ENCODE data around the gene DPEP3. TPM values are rescaled to one million over a fixed set of nuclear protein-coding genes. Genes with fewer than 3 reads are reported as not detected.

DPEP3 gene
- total RNA-seq, 1 experiment from 2014 or later = 1.6 TPM

- TF ChIP-seq, protein P1, sequence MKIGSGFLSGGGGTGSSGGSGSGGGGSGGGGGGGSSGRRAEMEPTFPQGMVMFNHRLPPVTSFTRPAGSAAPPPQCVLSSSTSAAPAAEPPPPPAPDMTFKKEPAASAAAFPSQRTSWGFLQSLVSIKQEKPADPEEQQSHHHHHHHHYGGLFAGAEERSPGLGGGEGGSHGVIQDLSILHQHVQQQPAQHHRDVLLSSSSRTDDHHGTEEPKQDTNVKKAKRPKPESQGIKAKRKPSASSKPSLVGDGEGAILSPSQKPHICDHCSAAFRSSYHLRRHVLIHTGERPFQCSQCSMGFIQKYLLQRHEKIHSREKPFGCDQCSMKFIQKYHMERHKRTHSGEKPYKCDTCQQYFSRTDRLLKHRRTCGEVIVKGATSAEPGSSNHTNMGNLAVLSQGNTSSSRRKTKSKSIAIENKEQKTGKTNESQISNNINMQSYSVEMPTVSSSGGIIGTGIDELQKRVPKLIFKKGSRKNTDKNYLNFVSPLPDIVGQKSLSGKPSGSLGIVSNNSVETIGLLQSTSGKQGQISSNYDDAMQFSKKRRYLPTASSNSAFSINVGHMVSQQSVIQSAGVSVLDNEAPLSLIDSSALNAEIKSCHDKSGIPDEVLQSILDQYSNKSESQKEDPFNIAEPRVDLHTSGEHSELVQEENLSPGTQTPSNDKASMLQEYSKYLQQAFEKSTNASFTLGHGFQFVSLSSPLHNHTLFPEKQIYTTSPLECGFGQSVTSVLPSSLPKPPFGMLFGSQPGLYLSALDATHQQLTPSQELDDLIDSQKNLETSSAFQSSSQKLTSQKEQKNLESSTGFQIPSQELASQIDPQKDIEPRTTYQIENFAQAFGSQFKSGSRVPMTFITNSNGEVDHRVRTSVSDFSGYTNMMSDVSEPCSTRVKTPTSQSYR (CRISPR knock-in tag; IDR thresholded peaks at IDR 0.05) = no peak
- TF ChIP-seq GTF2I (CRISPR knock-in tag; conservative IDR thresholded peaks at IDR 0.05) = no peak
Measured at GRCh38 chr16:67986949-67987348, 6.7 kb upstream of the DPEP3 start (continued).

DNA sequence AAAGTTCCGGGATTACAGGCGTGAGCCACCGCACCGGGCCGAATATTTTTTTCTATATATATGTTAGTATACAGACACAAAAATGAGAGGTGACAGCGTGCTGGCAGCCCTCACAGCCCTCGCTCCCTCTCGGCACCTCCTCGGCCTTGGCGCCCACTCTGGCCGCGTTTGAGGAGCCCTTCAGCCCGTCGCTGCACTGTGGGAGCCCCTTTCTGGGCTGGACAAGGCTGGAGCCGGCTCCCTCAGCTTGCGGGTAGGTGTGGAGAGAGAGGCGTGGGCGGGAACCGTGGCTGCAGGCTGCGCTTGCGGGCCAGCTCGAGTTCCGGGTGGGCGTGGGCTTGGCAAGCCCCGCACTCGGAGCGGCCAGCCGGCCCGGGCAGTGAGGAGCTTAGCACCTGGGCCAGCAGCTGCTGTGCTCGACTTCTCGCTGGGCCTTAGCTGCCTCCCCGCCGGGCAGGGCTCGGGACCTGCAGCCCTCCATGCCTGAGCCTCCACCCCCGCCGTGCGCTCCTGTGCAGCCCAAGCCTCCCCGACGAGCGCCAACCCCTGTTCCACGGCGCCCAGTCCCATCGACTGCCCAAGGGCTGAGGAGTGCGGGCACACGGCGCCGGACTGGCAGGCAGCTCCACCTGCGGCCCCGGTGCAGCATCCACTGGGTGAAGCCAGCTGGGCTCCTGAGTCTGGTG, 1.9 kb upstream of the DPEP3 start:
- H3K27me3 Mint-ChIP-seq (ENCODE audit: low read depth) = peaks cover 11% of the 10 kb centered on the region
- no peaks in the 10 kb centered on the region for H3K36me3 Mint-ChIP-seq
- ChIA-PET CTCF (interaction anchor here (0.6 to 4.3 kb wide), 5 partner anchors 12 to 58 kb away, joined by 3 to 13 read pairs (median 5); no protein-coding TSS in a partner anchor), POLR2A (no interaction called here)
- DNase-seq (ENCODE audit: low spot score) (no peak), ATAC-seq (no peak)
- no peak overlapping the region for H3K27ac Mint-ChIP-seq
- TF ChIP-seq EMX1 (CRISPR knock-in tag; IDR thresholded peaks at IDR 0.05) (no peak), ZNF121 (CRISPR knock-in tag; IDR thresholded peaks at IDR 0.05) (peak; percentile 31; the same call in 1 of the 2 replicates)
- peaks cover 6% of the 10 kb centered on the region for H3K4me1 Mint-ChIP-seq
- no peak overlapping the region for H3K4me3 Mint-ChIP-seq
- no peaks in the 10 kb centered on the region for H3K9me3 Mint-ChIP-seq

- Mint-ChIP-seq H3K4me1 (no peaks in the 10 kb centered on the region; the same call in 1 of the 2 replicates), H3K9me3 (no peaks in the 10 kb centered on the region), H3K36me3 (no peaks in the 10 kb centered on the region), H3K4me3 (no peak overlapping the region), H3K27ac (no peak overlapping the region), H3K27me3 (ENCODE audit: low read depth) (peaks cover 8% of the 10 kb centered on the region; the same call in 1 of the 2 replicates)
- DNase-seq (ENCODE audit: low spot score) (no peak), ATAC-seq (no peak)
- TF ChIP-seq SMAD3 (CRISPR knock-in tag; IDR thresholded peaks at IDR 0.05; ENCODE audit: borderline replicate concordance) (no peak), HMGA2 (CRISPR knock-in tag; IDR thresholded peaks at IDR 0.05) (no peak), NR1H2 (CRISPR knock-in tag; IDR thresholded peaks at IDR 0.05) (no peak), AFF4 (CRISPR knock-in tag; IDR thresholded peaks at IDR 0.05; ENCODE audit: borderline replicate concordance) (no peak), ZNF512 (CRISPR knock-in tag; IDR thresholded peaks at IDR 0.05; ENCODE audit: borderline replicate concordance) (no peak), PREB (CRISPR knock-in tag; IDR thresholded peaks at IDR 0.05; ENCODE audit: borderline replicate concordance) (no peak), ATF3 (CRISPR knock-in tag; conservative IDR thresholded peaks at IDR 0.05) (no peak)
- TF ChIP-seq, protein P2, sequence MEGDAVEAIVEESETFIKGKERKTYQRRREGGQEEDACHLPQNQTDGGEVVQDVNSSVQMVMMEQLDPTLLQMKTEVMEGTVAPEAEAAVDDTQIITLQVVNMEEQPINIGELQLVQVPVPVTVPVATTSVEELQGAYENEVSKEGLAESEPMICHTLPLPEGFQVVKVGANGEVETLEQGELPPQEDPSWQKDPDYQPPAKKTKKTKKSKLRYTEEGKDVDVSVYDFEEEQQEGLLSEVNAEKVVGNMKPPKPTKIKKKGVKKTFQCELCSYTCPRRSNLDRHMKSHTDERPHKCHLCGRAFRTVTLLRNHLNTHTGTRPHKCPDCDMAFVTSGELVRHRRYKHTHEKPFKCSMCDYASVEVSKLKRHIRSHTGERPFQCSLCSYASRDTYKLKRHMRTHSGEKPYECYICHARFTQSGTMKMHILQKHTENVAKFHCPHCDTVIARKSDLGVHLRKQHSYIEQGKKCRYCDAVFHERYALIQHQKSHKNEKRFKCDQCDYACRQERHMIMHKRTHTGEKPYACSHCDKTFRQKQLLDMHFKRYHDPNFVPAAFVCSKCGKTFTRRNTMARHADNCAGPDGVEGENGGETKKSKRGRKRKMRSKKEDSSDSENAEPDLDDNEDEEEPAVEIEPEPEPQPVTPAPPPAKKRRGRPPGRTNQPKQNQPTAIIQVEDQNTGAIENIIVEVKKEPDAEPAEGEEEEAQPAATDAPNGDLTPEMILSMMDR (IDR thresholded peaks at IDR 0.05) = no peak
- TF ChIP-seq, protein P3, sequence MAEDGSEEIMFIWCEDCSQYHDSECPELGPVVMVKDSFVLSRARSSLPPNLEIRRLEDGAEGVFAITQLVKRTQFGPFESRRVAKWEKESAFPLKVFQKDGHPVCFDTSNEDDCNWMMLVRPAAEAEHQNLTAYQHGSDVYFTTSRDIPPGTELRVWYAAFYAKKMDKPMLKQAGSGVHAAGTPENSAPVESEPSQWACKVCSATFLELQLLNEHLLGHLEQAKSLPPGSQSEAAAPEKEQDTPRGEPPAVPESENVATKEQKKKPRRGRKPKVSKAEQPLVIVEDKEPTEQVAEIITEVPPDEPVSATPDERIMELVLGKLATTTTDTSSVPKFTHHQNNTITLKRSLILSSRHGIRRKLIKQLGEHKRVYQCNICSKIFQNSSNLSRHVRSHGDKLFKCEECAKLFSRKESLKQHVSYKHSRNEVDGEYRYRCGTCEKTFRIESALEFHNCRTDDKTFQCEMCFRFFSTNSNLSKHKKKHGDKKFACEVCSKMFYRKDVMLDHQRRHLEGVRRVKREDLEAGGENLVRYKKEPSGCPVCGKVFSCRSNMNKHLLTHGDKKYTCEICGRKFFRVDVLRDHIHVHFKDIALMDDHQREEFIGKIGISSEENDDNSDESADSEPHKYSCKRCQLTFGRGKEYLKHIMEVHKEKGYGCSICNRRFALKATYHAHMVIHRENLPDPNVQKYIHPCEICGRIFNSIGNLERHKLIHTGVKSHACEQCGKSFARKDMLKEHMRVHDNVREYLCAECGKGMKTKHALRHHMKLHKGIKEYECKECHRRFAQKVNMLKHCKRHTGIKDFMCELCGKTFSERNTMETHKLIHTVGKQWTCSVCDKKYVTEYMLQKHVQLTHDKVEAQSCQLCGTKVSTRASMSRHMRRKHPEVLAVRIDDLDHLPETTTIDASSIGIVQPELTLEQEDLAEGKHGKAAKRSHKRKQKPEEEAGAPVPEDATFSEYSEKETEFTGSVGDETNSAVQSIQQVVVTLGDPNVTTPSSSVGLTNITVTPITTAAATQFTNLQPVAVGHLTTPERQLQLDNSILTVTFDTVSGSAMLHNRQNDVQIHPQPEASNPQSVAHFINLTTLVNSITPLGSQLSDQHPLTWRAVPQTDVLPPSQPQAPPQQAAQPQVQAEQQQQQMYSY (CRISPR knock-in tag; IDR thresholded peaks at IDR 0.05) = no peak
- CTCF ChIA-PET = interaction anchor here (0.9 to 1.4 kb wide), 3 partner anchors 34 to 161 kb away, joined by 3 to 4 read pairs (median 3); partner anchors contain the start of gene LCAT
- POLR2A ChIA-PET = no interaction called here
Measured at GRCh38 chr16:67977469-67978227, 2.7 kb downstream of the DPEP3 start.

Data from WTC11 (cell line).